ENCODE measurements around the gene PDSS2. TPM values are rescaled to one million over a fixed set of nuclear protein-coding genes. Genes with fewer than 3 reads are reported as not detected.

Gene PDSS2
- total and polyA plus RNA-seq, 2 of the 8 experiments (the other 6 are each of a cell fraction or from before 2014, with no cell fraction given), result 10.7 to 16.1 TPM

DNA sequence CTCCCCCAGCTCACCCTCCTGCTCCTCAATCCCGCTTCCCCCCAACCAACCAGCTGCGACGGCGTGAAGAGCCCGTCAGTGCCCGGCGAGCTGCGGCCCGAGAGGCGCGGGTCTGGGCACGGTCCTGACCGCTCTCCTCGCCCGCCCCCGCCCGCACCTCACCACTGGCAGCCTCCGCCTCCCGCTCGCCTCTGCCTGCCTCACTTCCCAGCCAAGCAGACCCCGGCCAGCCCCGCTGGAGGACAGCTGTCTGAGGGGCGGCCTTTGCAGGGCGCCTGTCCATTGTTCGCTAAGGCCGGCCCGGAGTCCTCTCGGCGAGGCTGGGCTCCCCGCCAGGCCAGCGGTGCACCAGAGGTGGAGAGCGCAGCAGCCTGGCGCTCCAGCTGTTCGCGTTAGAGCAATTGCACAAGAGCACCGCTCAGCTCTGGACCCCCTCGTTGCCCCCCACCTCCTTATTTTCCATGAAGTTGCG, 31.8 kb upstream of the PDSS2 start (continued):
- TF ChIP-seq, protein P1, sequence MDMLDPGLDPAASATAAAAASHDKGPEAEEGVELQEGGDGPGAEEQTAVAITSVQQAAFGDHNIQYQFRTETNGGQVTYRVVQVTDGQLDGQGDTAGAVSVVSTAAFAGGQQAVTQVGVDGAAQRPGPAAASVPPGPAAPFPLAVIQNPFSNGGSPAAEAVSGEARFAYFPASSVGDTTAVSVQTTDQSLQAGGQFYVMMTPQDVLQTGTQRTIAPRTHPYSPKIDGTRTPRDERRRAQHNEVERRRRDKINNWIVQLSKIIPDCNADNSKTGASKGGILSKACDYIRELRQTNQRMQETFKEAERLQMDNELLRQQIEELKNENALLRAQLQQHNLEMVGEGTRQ (IDR thresholded peaks at IDR 0.05; ENCODE audit: low read length), result no peak
- TF ChIP-seq SP1 (IDR thresholded peaks at IDR 0.05; ENCODE audit: low read depth, low read length) (no peak), CTBP2 (IDR thresholded peaks at IDR 0.05; ENCODE audit: borderline replicate concordance, insufficient read depth, insufficient read length, low read length) (no peak)
